ENCODE measurements around the gene SRRM5. TPM values are rescaled to one million over a fixed set of nuclear protein-coding genes. Genes with fewer than 3 reads are reported as not detected.

SRRM5 gene
- total and polyA plus RNA-seq, 2 of the 13 experiments (the other 11 are each of a cell fraction or from before 2014, with no cell fraction given), result 0.11 to 0.16 TPM

- TF ChIP-seq REST (IDR thresholded peaks at IDR 0.05; ENCODE audit: borderline replicate concordance in 1 of 2, low read depth in 1 of 2, low read length in 2 of 2) (0 out of 4 replicates have a peak, but pooled peaks of 1 of the 2 experiments have one; percentile 3), ZNF281 (CRISPR knock-in tag; IDR thresholded peaks at IDR 0.05; ENCODE audit: borderline replicate concordance) (peak; percentile 51; the same call in 1 of the 2 replicates), MTF2 (CRISPR knock-in tag; IDR thresholded peaks at IDR 0.05; ENCODE audit: borderline replicate concordance) (no peak), PATZ1 (CRISPR knock-in tag; IDR thresholded peaks at IDR 0.05) (peak; percentile 88), ZFX (CRISPR knock-in tag; IDR thresholded peaks at IDR 0.05; ENCODE audit: low read depth) (peak; percentile 53; the same call in 1 of the 2 replicates), SNAPC4 (CRISPR knock-in tag; IDR thresholded peaks at IDR 0.05) (no peak), DRAP1 (CRISPR knock-in tag; IDR thresholded peaks at IDR 0.05) (0 out of 2 replicates have a peak, but pooled peaks have one; percentile 27), ZGPAT (CRISPR knock-in tag; IDR thresholded peaks at IDR 0.05) (peak; percentile 70), HOXA3 (CRISPR knock-in tag; IDR thresholded peaks at IDR 0.05) (peak; percentile 22; the same call in 1 of the 2 replicates), ZNF782 (CRISPR knock-in tag; IDR thresholded peaks at IDR 0.05; ENCODE audit: borderline replicate concordance) (0 out of 2 replicates have a peak, but pooled peaks have one; percentile 69), MBNL3 (CRISPR knock-in tag; conservative IDR thresholded peaks at IDR 0.05) (no peak)
These were observed 23.1 kb downstream of the SRRM5 start (continued) for GRCh38 chr19:43634872-43635560.

Data from HepG2 (cell line).